Neural cell (in vitro differentiated cells): Measurements from ENCODE around the gene L1CAM. TPM values are rescaled to one million over a fixed set of nuclear protein-coding genes. Genes with fewer than 3 reads are reported as not detected.

Experiments
- H2AFZ ChIP-seq: fragments of 200-600, 300-800 bp; sonication (generic), shearing (Covaris generic); 2 replicates; pipeline ENCODE4 v1.6.0; 2014; ENCODE audit warnings: low read depth, mild to moderate bottlenecking, antibody characterized with exemption, low read length, moderate library complexity
- H3F3A ChIP-seq: fragments of 200-600 bp; shearing (Covaris generic); 2 replicates; pipeline ENCODE4 v1.6.1; 2016; ENCODE audit warnings: mild to moderate bottlenecking, moderate library complexity, mixed read lengths, antibody characterized with exemption, low read length; ENCODE audit not compliant: insufficient read depth, poor library complexity, severe bottlenecking
- H3K27ac ChIP-seq: fragments of 200-600, 300-800 bp; sonication (generic), shearing (Covaris generic); 2 replicates; pipeline ENCODE4 v1.5.1; 2014; ENCODE audit warnings: mild to moderate bottlenecking, low read length, moderate library complexity
- H3K27me3 ChIP-seq: fragments of 300-800, 200-600 bp; sonication (generic), shearing (Covaris generic); 2 replicates; pipeline ENCODE4 v1.6.0; 2014; ENCODE audit warnings: mild to moderate bottlenecking, low read depth, low read length, moderate library complexity; ENCODE audit not compliant: insufficient read depth
- H3K36me3 ChIP-seq: fragments of 300-800, 200-600 bp; sonication (generic), shearing (Covaris generic); 2 replicates; pipeline ENCODE4 v1.5.1; 2014; ENCODE audit warnings: mild to moderate bottlenecking, antibody characterized with exemption, low read length, moderate library complexity; ENCODE audit not compliant: insufficient read depth
- H3K4me2 ChIP-seq: fragments of 300-800, 200-600 bp; sonication (generic), shearing (Covaris generic); 2 replicates; pipeline ENCODE4 v1.6.0; 2014; ENCODE audit warnings: mild to moderate bottlenecking, low read length
- H3K4me3 ChIP-seq: fragments of 300-800, 200-600 bp; sonication (generic), shearing (Covaris generic); 2 replicates; pipeline ENCODE4 v1.5.1; 2014; ENCODE audit warnings: mild to moderate bottlenecking, low read length, moderate library complexity
- H3K79me2 ChIP-seq: fragments of 200-600 bp; shearing (Covaris generic); replicated peaks from 2 replicates; pipeline ENCODE4 v1.6.0; 2014; ENCODE audit warnings: mild to moderate bottlenecking, low read length, moderate library complexity; ENCODE audit not compliant: insufficient read depth
- H3K9ac ChIP-seq: fragments of 300-800, 200-600 bp; sonication (generic), shearing (Covaris generic); 2 replicates; pipeline ENCODE4 v1.6.1; 2016; ENCODE audit warnings: mild to moderate bottlenecking, low read length, mixed read lengths
- H3K9me2 ChIP-seq: fragments of 200-600 bp; shearing (Covaris generic); 2 replicates; pipeline ENCODE4 v1.6.1; 2016; ENCODE audit warnings: mild to moderate bottlenecking, low read length, mixed read lengths; ENCODE audit not compliant: insufficient read depth
- H3K9me3 ChIP-seq: fragments of 200-600, 300-800 bp; sonication (generic), shearing (Covaris generic); 2 replicates; pipeline ENCODE4 v1.6.1; 2016; ENCODE audit warnings: mild to moderate bottlenecking, mixed run types, low read length, moderate library complexity, mixed read lengths
- H4K20me1 ChIP-seq: fragments of 200-600 bp; shearing (Covaris generic); 2 replicates; pipeline ENCODE4 v1.6.1; 2016; ENCODE audit warnings: mild to moderate bottlenecking, mixed run types; ENCODE audit not compliant: insufficient read depth
- CTCF ChIP-seq: fragments of 450-650 bp; IDR thresholded peaks from 2 replicates; pipeline ENCODE4 v1.5.1; 2014; ENCODE audit warnings: antibody characterized with exemption, mild to moderate bottlenecking, moderate library complexity; ENCODE audit not compliant: poor library complexity, severe bottlenecking
- EP300 ChIP-seq: fragments of 450-650 bp; conservative IDR thresholded peaks from 2 replicates; pipeline ENCODE4 v1.6.1; 2014; ENCODE audit warnings: antibody characterized with exemption, mild to moderate bottlenecking, moderate library complexity; ENCODE audit not compliant: poor library complexity, severe bottlenecking
- EZH2 ChIP-seq: fragments of 200-600, 300-800 bp; shearing (Covaris generic), sonication (generic); IDR thresholded peaks from 2 replicates; pipeline ENCODE4 v1.6.1; 2014; ENCODE audit warnings: antibody characterized with exemption, low read length, borderline replicate concordance, mild to moderate bottlenecking; ENCODE audit not compliant: insufficient read depth, poor library complexity, severe bottlenecking
- MXI1 ChIP-seq: fragments of 450-650 bp; conservative IDR thresholded peaks from 2 replicates; pipeline ENCODE4 v1.6.1; 2014; ENCODE audit warnings: antibody characterized with exemption, mild to moderate bottlenecking; ENCODE audit not compliant: poor library complexity, severe bottlenecking
- POLR2AphosphoS5 ChIP-seq: IDR thresholded peaks from 2 replicates; pipeline ENCODE4 v1.6.1; 2012
- RAD21 ChIP-seq: fragments of 450-650 bp; conservative IDR thresholded peaks from 2 replicates; pipeline ENCODE4 v1.6.1; 2014; ENCODE audit warnings: antibody characterized with exemption, mild to moderate bottlenecking, moderate library complexity
- REST ChIP-seq: IDR thresholded peaks from 2 replicates; pipeline ENCODE4 v1.6.1; 2012; ENCODE audit warnings: borderline replicate concordance
- SMC3 ChIP-seq: fragments of 450-650 bp; conservative IDR thresholded peaks from 2 replicates; pipeline ENCODE4 v1.6.1; 2014; ENCODE audit warnings: antibody characterized with exemption, mild to moderate bottlenecking, moderate library complexity; ENCODE audit not compliant: poor library complexity
- TAF1 ChIP-seq: IDR thresholded peaks from 2 replicates; pipeline ENCODE4 v1.6.1; 2012; ENCODE audit warnings: low read depth
- polyA plus RNA-seq: library from polyadenylated mRNA; depleted of rRNA; stranded (reverse); fragments of >200 nt; gene quantifications from 2 replicates; pipeline ENCODE4 v1.2.3, GENCODE V29; 2014

Gene L1CAM
- polyA plus RNA-seq, 1 donor from 2014 or later, result 88.0 TPM

- Histone ChIP-seq H2AFZ (no peak overlapping the region), H3K4me3 (no peak overlapping the region), H3K9me2 (no peaks in the 10 kb centered on the region), H3K27me3 (no peaks in the 10 kb centered on the region), H4K20me1 (no peaks in the 10 kb centered on the region), H3K9ac (no peak overlapping the region), H3F3A (no peaks in the 10 kb centered on the region), H3K4me2 (no peak overlapping the region), H3K36me3 (no peaks in the 10 kb centered on the region), H3K27ac (no peak overlapping the region), H3K79me2 (no peaks in the 10 kb centered on the region), H3K9me3 (no peaks in the 10 kb centered on the region)
- TF ChIP-seq TAF1, result no peak
- no peak for TF ChIP-seq EP300
- TF ChIP-seq REST, result no peak
- no peak for TF ChIP-seq POLR2AphosphoS5
Observed at GRCh38 chrX:153863251-153863991, 22.6 kb downstream of the L1CAM start.

- TF ChIP-seq EP300 (no peak), EZH2 (no peak), RAD21 (no peak), CTCF (no peak), POLR2AphosphoS5 (no peak), SMC3 (no peak), TAF1 (no peak), REST (no peak), MXI1 (no peak)
- Histone ChIP-seq H3K36me3 (no peaks in the 10 kb centered on the region), H3K27ac (no peak overlapping the region), H3K79me2 (no peaks in the 10 kb centered on the region), H3K4me3 (no peak overlapping the region), H3K9me3 (no peaks in the 10 kb centered on the region), H3F3A (no peaks in the 10 kb centered on the region), H3K9me2 (no peaks in the 10 kb centered on the region), H3K4me2 (no peak overlapping the region), H4K20me1 (no peaks in the 10 kb centered on the region), H3K27me3 (no peaks in the 10 kb centered on the region), H2AFZ (no peak overlapping the region), H3K9ac (no peak overlapping the region)
Observed at GRCh38 chrX:153862369-153863250, 23.4 kb downstream of the L1CAM start.
